ENCODE data around the gene ARHGAP15.

The ARHGAP15 gene

DNA sequence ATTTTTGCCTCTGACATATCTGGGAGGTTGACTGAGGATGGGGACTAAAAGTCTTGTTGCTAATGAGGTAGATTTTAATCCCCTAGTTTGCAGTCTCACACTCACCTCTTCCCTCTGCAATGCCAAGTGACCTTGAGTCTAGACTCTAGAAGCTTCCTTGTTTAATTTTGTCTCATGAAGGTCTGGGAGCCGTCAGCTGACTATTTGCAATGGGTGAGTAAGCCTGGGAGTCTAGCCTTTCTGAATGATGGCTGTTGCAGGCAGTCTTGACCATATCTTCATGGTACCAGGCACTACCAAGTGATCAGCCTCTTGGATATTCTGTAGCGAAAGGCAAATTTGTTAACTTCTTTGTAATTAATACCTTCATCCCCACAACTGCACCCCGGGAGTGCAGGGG, 61.2 kb downstream of the ARHGAP15 start:
- no peaks in the 10 kb centered on the region for H3K9me3 ChIP-seq (replicated peaks; ENCODE audit: insufficient read depth, low read length)
- H3K4me1 ChIP-seq (ENCODE audit: low read length): no peaks in the 10 kb centered on the region
- no peak overlapping the region for H3K4me3 ChIP-seq (ENCODE audit: low read length)
- H3K27ac ChIP-seq (ENCODE audit: low read length): no peak overlapping the region
- no peaks in the 10 kb centered on the region for H3K36me3 ChIP-seq (replicated peaks; ENCODE audit: insufficient read depth, low read length)
- no peaks in the 10 kb centered on the region for H3K79me2 ChIP-seq (ENCODE audit: low read length)
- H2AFZ ChIP-seq (ENCODE audit: low read length): no peak overlapping the region
- no peak overlapping the region for H3K9ac ChIP-seq (ENCODE audit: low read length)
- TF ChIP-seq EZH2phosphoT487 (IDR thresholded peaks at IDR 0.05; ENCODE audit: low read length): no peak
- no peak for TF ChIP-seq EZH2 (optimal IDR thresholded peaks at IDR 0.05; ENCODE audit: low read depth, low read length)
- TF ChIP-seq CTCF (IDR thresholded peaks at IDR 0.05; ENCODE audit: low read length): no peak
- H4K20me1 ChIP-seq (ENCODE audit: insufficient read depth, low read length): no peaks in the 10 kb centered on the region
- no peaks in the 10 kb centered on the region for H3K27me3 ChIP-seq (replicated peaks; ENCODE audit: insufficient read depth, low read length)
- H3K4me2 ChIP-seq (ENCODE audit: low read depth, low read length): no peak overlapping the region
- no peak for DNase-seq
- H3F3A ChIP-seq (ENCODE audit: insufficient read depth, low read length): no peaks in the 10 kb centered on the region
- no peaks in the 10 kb centered on the region for H3K9me2 ChIP-seq (replicated peaks; ENCODE audit: insufficient read depth, low read length)

DNA sequence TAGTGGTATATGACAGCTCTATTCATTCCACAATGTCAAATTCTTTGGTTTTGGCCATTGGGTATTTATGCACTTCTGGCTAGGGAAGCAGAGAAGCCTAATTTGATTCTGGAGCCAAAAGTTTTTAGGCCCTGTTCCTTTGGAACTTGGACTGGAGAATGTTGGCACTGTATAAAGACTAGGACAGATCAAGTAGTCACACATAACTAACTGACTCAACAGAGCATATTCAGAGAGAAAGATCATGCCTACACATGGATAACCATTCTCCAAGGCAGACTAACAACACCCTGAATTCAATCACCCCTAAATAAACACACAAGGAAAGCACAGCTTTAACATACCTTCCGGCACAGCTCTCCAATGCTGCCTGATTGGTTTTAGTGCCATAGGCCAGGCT, 62.9 kb downstream of the ARHGAP15 start:
- TF ChIP-seq EZH2 (optimal IDR thresholded peaks at IDR 0.05; ENCODE audit: low read depth, low read length) (no peak), EZH2phosphoT487 (IDR thresholded peaks at IDR 0.05; ENCODE audit: low read length) (no peak), CTCF (IDR thresholded peaks at IDR 0.05; ENCODE audit: low read length) (no peak)
- Histone ChIP-seq H2AFZ (ENCODE audit: low read length) (no peak overlapping the region), H3K9me3 (replicated peaks; ENCODE audit: insufficient read depth, low read length) (no peaks in the 10 kb centered on the region), H3K4me3 (ENCODE audit: low read length) (no peak overlapping the region), H3K27me3 (replicated peaks; ENCODE audit: insufficient read depth, low read length) (no peaks in the 10 kb centered on the region), H3K79me2 (ENCODE audit: low read length) (no peaks in the 10 kb centered on the region), H3F3A (ENCODE audit: insufficient read depth, low read length) (no peaks in the 10 kb centered on the region), H3K9ac (ENCODE audit: low read length) (no peak overlapping the region), H3K4me2 (ENCODE audit: low read depth, low read length) (no peak overlapping the region), H3K27ac (ENCODE audit: low read length) (no peak overlapping the region), H3K4me1 (ENCODE audit: low read length) (no peaks in the 10 kb centered on the region), H3K36me3 (replicated peaks; ENCODE audit: insufficient read depth, low read length) (no peaks in the 10 kb centered on the region), H4K20me1 (ENCODE audit: insufficient read depth, low read length) (no peaks in the 10 kb centered on the region), H3K9me2 (replicated peaks; ENCODE audit: insufficient read depth, low read length) (no peaks in the 10 kb centered on the region)
- no peak for DNase-seq

GRCh38 chr2:143192716-143193115, 63.5 kb downstream of the ARHGAP15 start:
- no peak overlapping the region for H2AFZ ChIP-seq (ENCODE audit: low read length)
- no peak overlapping the region for H3K9ac ChIP-seq (ENCODE audit: low read length)
- no peaks in the 10 kb centered on the region for H3K79me2 ChIP-seq (ENCODE audit: low read length)
- no peaks in the 10 kb centered on the region for H4K20me1 ChIP-seq (ENCODE audit: insufficient read depth, low read length)
- H3K36me3 ChIP-seq (replicated peaks; ENCODE audit: insufficient read depth, low read length): no peaks in the 10 kb centered on the region
- H3K27me3 ChIP-seq (replicated peaks; ENCODE audit: insufficient read depth, low read length): no peaks in the 10 kb centered on the region
- no peaks in the 10 kb centered on the region for H3K4me1 ChIP-seq (ENCODE audit: low read length)
- H3K9me3 ChIP-seq (replicated peaks; ENCODE audit: insufficient read depth, low read length): no peaks in the 10 kb centered on the region
- no peaks in the 10 kb centered on the region for H3K9me2 ChIP-seq (replicated peaks; ENCODE audit: insufficient read depth, low read length)
- no peak for TF ChIP-seq EZH2 (optimal IDR thresholded peaks at IDR 0.05; ENCODE audit: low read depth, low read length)
- TF ChIP-seq EZH2phosphoT487 (IDR thresholded peaks at IDR 0.05; ENCODE audit: low read length): no peak
- TF ChIP-seq CTCF (IDR thresholded peaks at IDR 0.05; ENCODE audit: low read length): no peak
- H3F3A ChIP-seq (ENCODE audit: insufficient read depth, low read length): no peaks in the 10 kb centered on the region
- DNase-seq: no peak
- no peak overlapping the region for H3K27ac ChIP-seq (ENCODE audit: low read length)
- no peak overlapping the region for H3K4me2 ChIP-seq (ENCODE audit: low read depth, low read length)
- H3K4me3 ChIP-seq (ENCODE audit: low read length): no peak overlapping the region

Data from MM.1S (cell line).